NCI-H2171 treated with DMSO at 0.1 percent for 48 hours (cell line): ENCODE data around the gene CDYL2.
"Not testable (repeated sequence)": the region's sequence is repeated elsewhere in the genome, so short reads cannot be mapped to it uniquely, and the experiment has no call there.

Experiments
- DNase-seq: peaks from one replicate; lab custom pipeline; 2025; lab: John Stamatoyannopoulos, UW

Gene CDYL2

GRCh38 chr16:80804526-80805383, at the start of gene CDYL2:
Gene CDYL2, minus strand, starts transcription at chr16:80804598. Its CDS starts 425 bp downstream, at chr16:80804173.
- no peak for DNase-seq

GRCh38 chr16:80852261-80852872, 48.0 kb upstream of the CDYL2 start:
- DNase-seq: peak; percentile 4

GRCh38 chr16:80851831-80852230, 47.4 kb upstream of the CDYL2 start:
- DNase-seq: no peak

GRCh38 chr16:80850757-80851156, 46.4 kb upstream of the CDYL2 start:
- no peak for DNase-seq

GRCh38 chr16:80848862-80849261, 44.5 kb upstream of the CDYL2 start:
- DNase-seq: no peak

- DNase-seq: no peak
Observed at GRCh38 chr16:80846680-80847079, 42.3 kb upstream of the CDYL2 start.

- DNase-seq: no peak
Observed at GRCh38 chr16:80846275-80846674, 41.9 kb upstream of the CDYL2 start.

- no peak for DNase-seq
Observed at GRCh38 chr16:80844395-80844794, 40.0 kb upstream of the CDYL2 start.

- DNase-seq: no peak
Observed at GRCh38 chr16:80841231-80841630, 36.8 kb upstream of the CDYL2 start.

GRCh38 chr16:80837533-80838147, 33.2 kb upstream of the CDYL2 start:
- DNase-seq: no peak

GRCh38 chr16:80836846-80837245, 32.4 kb upstream of the CDYL2 start:
- DNase-seq: no peak

- no peak for DNase-seq
Observed at GRCh38 chr16:80836202-80836601, 31.8 kb upstream of the CDYL2 start.

- DNase-seq: no peak
Observed at GRCh38 chr16:80831039-80831438, 26.6 kb upstream of the CDYL2 start.

- no peak for DNase-seq
Observed at GRCh38 chr16:80828495-80828894, 24.1 kb upstream of the CDYL2 start.

- DNase-seq: no peak
Observed at GRCh38 chr16:80827007-80827406, 22.6 kb upstream of the CDYL2 start.

- no peak for DNase-seq
Observed at GRCh38 chr16:80825365-80825758, 21.0 kb upstream of the CDYL2 start.

GRCh38 chr16:80824623-80825364, 20.4 kb upstream of the CDYL2 start:
- peak; percentile 55 for DNase-seq

GRCh38 chr16:80819988-80820387, 15.6 kb upstream of the CDYL2 start:
- no peak for DNase-seq

GRCh38 chr16:80816356-80816755, 12.0 kb upstream of the CDYL2 start:
- DNase-seq: no peak

GRCh38 chr16:80815278-80815677, 10.9 kb upstream of the CDYL2 start:
- not testable (repeated sequence) for DNase-seq

- no peak for DNase-seq
Observed at GRCh38 chr16:80812593-80812992, 8.2 kb upstream of the CDYL2 start.

GRCh38 chr16:80809366-80809765, 5.0 kb upstream of the CDYL2 start:
- DNase-seq: no peak
